ENCODE measurements around the gene GRAMD2A.

GRAMD2A gene

GRCh38 chr15:72166716-72167417, 30.7 kb downstream of the GRAMD2A start:
- no peaks in the 10 kb centered on the region for H3K36me3 ChIP-seq

DNA sequence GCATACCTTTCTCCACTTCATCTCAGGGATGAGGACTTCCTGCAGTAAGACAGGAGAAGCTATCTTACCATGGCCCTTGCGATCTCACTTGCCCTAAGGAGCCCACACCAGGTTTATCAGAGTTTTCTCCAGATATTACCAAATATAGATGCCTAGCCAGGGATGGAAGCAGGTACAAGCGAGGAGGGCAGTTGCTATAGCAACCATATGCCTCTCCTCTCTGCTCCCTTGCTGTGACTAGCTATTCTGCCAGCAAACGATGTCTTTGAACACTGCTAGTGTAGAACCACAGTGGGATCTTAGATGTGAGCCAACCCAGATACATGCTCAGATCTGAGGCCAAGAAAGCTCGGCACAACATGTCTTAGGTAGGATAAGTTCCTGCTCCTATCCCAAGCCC, 33.9 kb downstream of the GRAMD2A start:
- H3K9me3 ChIP-seq: no peaks in the 10 kb centered on the region
- no peak for TF ChIP-seq CTCF (IDR thresholded peaks at IDR 0.05; ENCODE audit: low read depth, low read length)
- H3K4me1 ChIP-seq: no peaks in the 10 kb centered on the region
- H3K27me3 ChIP-seq: no peaks in the 10 kb centered on the region
- DNase-seq: no peak
- H3K4me3 ChIP-seq (ENCODE audit: low read depth, low read length): no peak overlapping the region
- H3K36me3 ChIP-seq: no peaks in the 10 kb centered on the region

More at GRCh38 chr15:72166716-72167417, 30.7 kb downstream of the GRAMD2A start:
- no peak for DNase-seq
- Histone ChIP-seq H3K9me3 (no peaks in the 10 kb centered on the region), H3K4me3 (ENCODE audit: low read depth, low read length) (no peak overlapping the region), H3K4me1 (no peaks in the 10 kb centered on the region), H3K27me3 (no peaks in the 10 kb centered on the region)
- TF ChIP-seq CTCF (IDR thresholded peaks at IDR 0.05; ENCODE audit: low read depth, low read length): no peak

DNA sequence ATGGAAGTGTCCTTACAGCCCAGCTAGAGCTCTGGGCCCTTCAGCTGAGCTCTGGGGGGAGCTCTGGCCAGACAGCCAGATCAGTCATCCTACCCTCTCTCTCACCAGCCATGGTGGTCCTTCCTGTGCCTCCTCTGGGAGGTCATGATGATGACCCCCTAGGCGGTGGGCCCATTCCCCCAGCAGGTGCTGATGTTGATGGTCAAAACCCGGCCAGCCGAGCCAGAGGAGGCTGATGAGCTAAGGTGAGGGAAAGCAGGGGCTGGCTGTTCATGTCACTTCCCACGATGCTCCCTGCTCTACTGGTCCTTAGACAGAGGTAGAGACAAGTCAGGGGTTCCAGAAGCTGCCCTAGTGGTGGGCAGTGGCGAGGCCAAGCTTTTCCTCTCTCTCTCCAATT, 35.0 kb downstream of the GRAMD2A start:
- Histone ChIP-seq H3K4me3 (ENCODE audit: low read depth, low read length) (no peak overlapping the region), H3K9me3 (no peaks in the 10 kb centered on the region), H3K36me3 (no peaks in the 10 kb centered on the region), H3K4me1 (no peaks in the 10 kb centered on the region), H3K27me3 (no peaks in the 10 kb centered on the region)
- no peak for DNase-seq
- TF ChIP-seq CTCF (IDR thresholded peaks at IDR 0.05; ENCODE audit: low read depth, low read length): no peak

DNA sequence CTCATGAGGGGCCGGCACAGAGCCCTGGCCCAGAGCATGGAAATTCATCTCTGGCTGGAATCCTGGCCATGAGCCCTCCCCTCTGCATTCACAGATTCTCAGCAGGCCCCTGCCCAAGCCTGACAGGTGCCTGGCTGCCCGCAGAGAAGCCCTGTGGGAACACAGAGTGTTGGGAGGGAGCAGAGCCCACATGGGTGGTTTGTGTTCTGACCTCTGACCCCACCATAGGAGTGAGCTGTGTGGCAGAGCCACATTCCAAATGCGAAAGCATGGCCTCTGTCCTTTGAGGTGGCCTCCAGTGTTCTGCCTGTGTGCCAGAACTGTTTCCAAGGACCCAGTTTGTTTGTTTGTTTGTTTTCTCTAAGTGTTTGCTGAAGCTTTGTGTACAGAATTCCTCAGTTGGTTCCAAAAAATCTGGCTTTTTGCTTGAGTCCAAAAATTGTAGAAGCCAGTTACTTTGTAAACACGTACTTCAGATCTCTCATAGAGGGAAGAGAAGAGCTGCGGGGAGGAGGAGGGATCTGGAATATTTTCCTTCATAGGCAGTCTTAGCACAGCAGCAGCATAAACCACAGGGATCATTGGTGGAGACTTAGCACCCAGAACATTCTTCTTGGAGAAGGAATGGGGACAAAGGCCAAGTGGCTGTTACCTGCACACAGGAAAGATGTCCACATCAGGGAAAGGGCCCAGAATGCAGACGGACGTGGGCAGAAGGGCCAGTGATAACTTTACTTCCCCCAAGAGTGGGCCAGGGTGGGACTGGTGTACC, 36.0 kb downstream of the GRAMD2A start:
- Histone ChIP-seq H3K4me1 (no peaks in the 10 kb centered on the region), H3K9me3 (no peaks in the 10 kb centered on the region), H3K36me3 (no peaks in the 10 kb centered on the region), H3K4me3 (ENCODE audit: low read depth, low read length) (no peak overlapping the region), H3K27me3 (no peaks in the 10 kb centered on the region)
- DNase-seq: no peak
- TF ChIP-seq CTCF (IDR thresholded peaks at IDR 0.05; ENCODE audit: low read depth, low read length): no peak

DNA sequence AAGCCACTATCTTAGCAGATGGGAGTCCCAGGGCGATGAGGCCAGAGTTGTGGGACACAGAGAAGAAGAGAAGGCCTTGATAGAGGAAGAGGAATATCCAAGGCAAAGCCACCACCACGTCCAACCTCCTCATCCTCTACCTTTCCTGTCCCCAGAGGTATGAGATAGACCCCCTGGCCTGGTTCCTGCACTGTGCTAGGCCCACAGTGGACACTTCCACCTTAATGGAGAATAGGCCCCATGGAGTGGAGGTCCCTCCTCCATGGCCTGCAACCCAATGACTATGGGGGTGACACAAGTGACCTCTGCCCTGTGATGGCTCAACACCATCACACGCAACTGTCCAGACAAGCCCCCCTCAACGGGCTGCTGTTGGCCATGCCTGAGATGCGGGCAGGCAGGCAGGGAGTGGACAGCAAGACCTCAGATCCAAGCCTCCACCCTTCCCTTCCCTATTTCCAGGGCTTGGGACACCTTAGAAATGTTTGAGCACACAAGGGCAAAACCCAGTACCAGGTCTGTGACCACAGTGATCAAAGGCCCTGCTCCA, 36.8 kb downstream of the GRAMD2A start:
- no peak for TF ChIP-seq CTCF (IDR thresholded peaks at IDR 0.05; ENCODE audit: low read depth, low read length)
- H3K9me3 ChIP-seq: no peaks in the 10 kb centered on the region

GRCh38 chr15:72156928-72157327, 40.7 kb downstream of the GRAMD2A start:
- no peaks in the 10 kb centered on the region for H3K36me3 ChIP-seq
- no peaks in the 10 kb centered on the region for H3K27me3 ChIP-seq
- no peak for TF ChIP-seq CTCF (IDR thresholded peaks at IDR 0.05; ENCODE audit: low read depth, low read length)
- no peak overlapping the region for H3K4me3 ChIP-seq (ENCODE audit: low read depth, low read length)
- H3K9me3 ChIP-seq: no peaks in the 10 kb centered on the region
- no peak for DNase-seq
- H3K4me1 ChIP-seq: no peaks in the 10 kb centered on the region

More for the DNA sequence above, 36.8 kb downstream of the GRAMD2A start:
- no peak for DNase-seq
- Histone ChIP-seq H3K36me3 (no peaks in the 10 kb centered on the region), H3K4me1 (no peaks in the 10 kb centered on the region), H3K4me3 (ENCODE audit: low read depth, low read length) (no peak overlapping the region), H3K27me3 (no peaks in the 10 kb centered on the region)

All from BE2C (cell line).